WTC11 (cell line): Measurements from ENCODE around the gene TRIM9. TPM values are rescaled to one million over a fixed set of nuclear protein-coding genes. Genes with fewer than 3 reads are reported as not detected.
A peak's percentile ranks its signal among the peaks of the same experiment; 100 is the strongest.

ENCODE experiments used
- ATAC-seq: fragments of 200-7000 bp; cut with Tn5 transposase; 2 replicates; pipeline ENCODE4 v1.10.0; 2021; ENCODE audit warnings: mild to moderate bottlenecking, moderate library complexity
- CTCF ChIA-PET: fragments of 300-600 bp; sonication (Branson Sonifier 250); formaldehyde crosslinking; loops from one replicate; lab custom pipeline; 2021; ENCODE audit warnings: antibody characterized with exemption; lab: Charles Lee
- POLR2A ChIA-PET: fragments of 350-600 bp; sonication (Branson Sonifier 250); formaldehyde crosslinking; loops from one replicate; lab custom pipeline; 2021; ENCODE audit warnings: antibody characterized with exemption; lab: Charles Lee
- DNase-seq: peaks from one replicate; pipeline ENCODE4 v3.0.0; 2021; ENCODE audit warnings: low spot score
- H3K27ac Mint-ChIP-seq: 2 replicates; pipeline ENCODE4 v1.8.0; 2021; ENCODE audit warnings: mixed read lengths
- H3K27me3 Mint-ChIP-seq: 2 replicates; pipeline ENCODE4 v1.8.0; 2021; ENCODE audit warnings: low read depth, mild to moderate bottlenecking, moderate library complexity, mixed read lengths
- H3K36me3 Mint-ChIP-seq: 2 replicates; pipeline ENCODE4 v1.8.0; 2021; ENCODE audit warnings: mixed read lengths
- H3K4me1 Mint-ChIP-seq: 2 replicates; pipeline ENCODE4 v1.8.0; 2022; ENCODE audit warnings: mixed read lengths
- H3K4me3 Mint-ChIP-seq: 2 replicates; pipeline ENCODE4 v1.8.0; 2021; ENCODE audit warnings: mild to moderate bottlenecking, moderate library complexity, mixed read lengths
- H3K9me3 Mint-ChIP-seq: 2 replicates; pipeline ENCODE4 v1.8.0; 2021; ENCODE audit warnings: mixed read lengths
- ARID4B ChIP-seq: sonication (generic); formaldehyde crosslinking; IDR thresholded peaks from 2 replicates; pipeline ENCODE4 v1.8.0; 2023; ENCODE audit warnings: missing genetic modification reagents, mild to moderate bottlenecking, borderline replicate concordance
- ATF1 ChIP-seq: sonication (generic); formaldehyde crosslinking; IDR thresholded peaks from 2 replicates; pipeline ENCODE4 v1.8.1; 2023; ENCODE audit warnings: mild to moderate bottlenecking, moderate library complexity, missing genetic modification reagents
- ATF6 ChIP-seq: sonication (generic); formaldehyde crosslinking; IDR thresholded peaks from 2 replicates; pipeline ENCODE4 v1.8.1; 2023; ENCODE audit warnings: mild to moderate bottlenecking, missing genetic modification reagents
- CBFB ChIP-seq: sonication (generic); formaldehyde crosslinking; IDR thresholded peaks from 2 replicates; pipeline ENCODE4 v1.8.1; 2022; ENCODE audit warnings: mild to moderate bottlenecking, low read depth, missing genetic modification reagents
- E2F1 ChIP-seq: sonication (generic); formaldehyde crosslinking; IDR thresholded peaks from 2 replicates; pipeline ENCODE4 v1.8.0; 2022; ENCODE audit warnings: mild to moderate bottlenecking, missing genetic modification reagents
- ESRRA ChIP-seq: sonication (generic); formaldehyde crosslinking; IDR thresholded peaks from 2 replicates; pipeline ENCODE4 v1.8.1; 2022; ENCODE audit warnings: mild to moderate bottlenecking, missing genetic modification reagents, borderline replicate concordance
- FOXP4 ChIP-seq: sonication (generic); formaldehyde crosslinking; IDR thresholded peaks from 2 replicates; pipeline ENCODE4 v1.8.0; 2022; ENCODE audit warnings: mild to moderate bottlenecking, missing genetic modification reagents
- IRF2 ChIP-seq: sonication (generic); formaldehyde crosslinking; IDR thresholded peaks from 2 replicates; pipeline ENCODE4 v1.8.0; 2022; ENCODE audit warnings: low read depth, missing genetic modification reagents, borderline replicate concordance
- MXD4 ChIP-seq: fragments of 250-450 bp; sonication (Bioruptor Pico); IDR thresholded peaks from 2 replicates; pipeline ENCODE4 v1.8.0; 2021; ENCODE audit warnings: mild to moderate bottlenecking, moderate library complexity, borderline replicate concordance
- NR2C2 ChIP-seq: sonication (generic); formaldehyde crosslinking; IDR thresholded peaks from 2 replicates; pipeline ENCODE4 v1.8.0; 2022; ENCODE audit warnings: mild to moderate bottlenecking, missing genetic modification reagents
- SOX15 ChIP-seq: fragments of 250-450 bp; sonication (Bioruptor Pico); IDR thresholded peaks from 2 replicates; pipeline ENCODE4 v1.9.0; 2021; ENCODE audit warnings: mild to moderate bottlenecking
- SP1 ChIP-seq: sonication (generic); formaldehyde crosslinking; conservative IDR thresholded peaks from 2 replicates; pipeline ENCODE4 v1.8.1; 2022; ENCODE audit warnings: missing genetic modification reagents
- ZNF396 ChIP-seq: fragments of 250-450 bp; sonication (Bioruptor Pico); IDR thresholded peaks from 2 replicates; pipeline ENCODE4 v1.8.0; 2021; ENCODE audit warnings: mild to moderate bottlenecking, moderate library complexity, borderline replicate concordance
- total RNA-seq: library from RNA; stranded (reverse); gene quantifications from 3 replicates; pipeline ENCODE4 v1.2.3, GENCODE V29; 2021
- TF ChIP-seq, protein P1 (sequence below): sonication (generic); formaldehyde crosslinking; IDR thresholded peaks from 2 replicates; pipeline ENCODE4 v1.8.1; 2023; ENCODE audit warnings: mild to moderate bottlenecking, missing genetic modification reagents, moderate library complexity
- TF ChIP-seq, protein P2 (sequence below): sonication (generic); formaldehyde crosslinking; IDR thresholded peaks from 2 replicates; pipeline ENCODE4 v1.8.0; 2022; ENCODE audit warnings: mild to moderate bottlenecking, missing genetic modification reagents
- TF ChIP-seq, protein P3 (sequence below): fragments of 200-600 bp; IDR thresholded peaks from 2 replicates; pipeline ENCODE4 v1.8.0; 2022; ENCODE audit warnings: antibody characterized with exemption

The TRIM9 gene
- total RNA-seq, 1 experiment from 2014 or later, result 4.0 TPM

DNA sequence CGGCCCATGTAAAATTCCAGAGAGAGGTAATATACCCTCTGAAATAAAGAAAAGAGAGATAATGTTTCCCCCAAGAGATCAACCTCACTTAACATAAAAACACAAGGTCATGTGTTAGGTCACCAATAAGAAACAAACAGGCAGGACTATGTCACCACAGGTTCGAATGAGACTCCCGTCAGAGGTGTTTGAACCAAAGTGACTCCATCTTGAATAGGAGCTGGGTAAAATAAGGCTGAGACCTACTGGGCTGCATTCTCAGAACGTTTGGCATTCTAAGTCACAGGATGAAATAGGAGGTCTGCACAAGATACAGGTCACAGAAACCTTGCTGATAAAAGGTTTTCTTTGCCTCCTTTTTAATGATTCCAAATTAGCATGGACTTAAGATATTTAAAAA, 157.1 kb downstream of the TRIM9 start:
- peaks cover 21% of the 10 kb centered on the region for H3K4me1 Mint-ChIP-seq
- peaks cover 47% of the 10 kb centered on the region for H3K36me3 Mint-ChIP-seq
- no peaks in the 10 kb centered on the region for H3K27me3 Mint-ChIP-seq
- no peak overlapping the region for H3K4me3 Mint-ChIP-seq
- H3K27ac Mint-ChIP-seq, result peak overlapping the region; percentile 43; the same call in 1 of the 2 replicates
- no peaks in the 10 kb centered on the region for H3K9me3 Mint-ChIP-seq
- TF ChIP-seq, protein P1, sequence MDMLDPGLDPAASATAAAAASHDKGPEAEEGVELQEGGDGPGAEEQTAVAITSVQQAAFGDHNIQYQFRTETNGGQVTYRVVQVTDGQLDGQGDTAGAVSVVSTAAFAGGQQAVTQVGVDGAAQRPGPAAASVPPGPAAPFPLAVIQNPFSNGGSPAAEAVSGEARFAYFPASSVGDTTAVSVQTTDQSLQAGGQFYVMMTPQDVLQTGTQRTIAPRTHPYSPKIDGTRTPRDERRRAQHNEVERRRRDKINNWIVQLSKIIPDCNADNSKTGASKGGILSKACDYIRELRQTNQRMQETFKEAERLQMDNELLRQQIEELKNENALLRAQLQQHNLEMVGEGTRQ (CRISPR knock-in tag), result no peak
- TF ChIP-seq NR2C2 (no peak), ZNF396 (CRISPR knock-in tag) (0 out of 2 replicates have a peak, but pooled peaks have one; percentile 12), SP1 (CRISPR knock-in tag) (no peak), SOX15 (no peak), MXD4 (CRISPR knock-in tag) (0 out of 2 replicates have a peak, but pooled peaks have one; percentile 49)
- ATAC-seq, result no peak
- ChIA-PET POLR2A (no interaction called here), CTCF (interaction anchor here (1.6 kb wide), 1 partner anchor 77 kb away, joined by 6 read pairs; no protein-coding TSS in a partner anchor)
- no peak for DNase-seq

DNA sequence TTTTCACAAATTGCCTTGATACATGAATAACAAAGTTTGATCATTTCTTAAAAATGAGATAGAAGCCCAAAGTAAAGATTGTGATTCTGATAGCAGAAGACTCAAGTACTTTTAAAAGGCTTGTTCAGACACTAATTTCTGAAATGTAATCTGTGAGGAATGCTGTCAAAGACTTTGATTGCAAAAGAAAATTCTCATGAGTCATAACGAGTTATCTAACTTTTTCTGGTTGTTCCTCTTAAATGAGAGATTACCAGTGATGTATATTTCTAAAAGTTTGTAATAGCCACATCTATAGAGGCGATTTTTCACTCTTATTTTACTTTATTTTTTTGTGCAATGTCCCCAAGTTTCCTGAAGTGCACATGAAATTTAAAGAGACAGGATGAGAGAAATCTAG, 157.6 kb downstream of the TRIM9 start:
- DNase-seq (no peak), ATAC-seq (no peak)
- ChIA-PET POLR2A (no interaction called here), CTCF (no interaction called here)
- H3K9me3 Mint-ChIP-seq, result no peaks in the 10 kb centered on the region
- TF ChIP-seq ARID4B (CRISPR knock-in tag) (no peak), FOXP4 (no peak), SOX15 (no peak), ZNF396 (CRISPR knock-in tag) (no peak), E2F1 (CRISPR knock-in tag) (no peak)
- TF ChIP-seq, protein P1 (CRISPR knock-in tag), result no peak
- H3K27me3 Mint-ChIP-seq, result no peaks in the 10 kb centered on the region
- H3K4me1 Mint-ChIP-seq, result peaks cover 18% of the 10 kb centered on the region
- H3K4me3 Mint-ChIP-seq, result no peak overlapping the region
- H3K36me3 Mint-ChIP-seq, result peaks cover 49% of the 10 kb centered on the region
- H3K27ac Mint-ChIP-seq, result peak overlapping the region; percentile 43; the same call in 1 of the 2 replicates

DNA sequence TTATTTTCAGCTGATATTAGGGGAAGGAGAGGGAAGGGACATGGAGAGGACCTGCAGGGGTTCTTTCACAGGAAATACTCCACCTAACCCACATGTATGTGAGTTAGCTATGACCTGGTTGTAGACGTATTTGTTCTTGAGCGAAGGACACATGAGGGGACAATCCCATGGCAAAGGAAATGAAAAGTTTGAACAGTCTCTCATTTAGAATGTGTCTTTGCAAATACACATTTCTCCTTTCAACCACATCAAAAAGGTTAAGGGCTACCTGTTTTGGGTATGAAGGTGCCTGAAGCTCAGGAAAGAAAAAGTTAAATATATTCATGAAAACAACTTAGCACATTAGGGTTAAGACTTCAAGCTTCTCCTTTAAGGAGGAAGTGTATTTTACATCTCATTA, 158.0 kb downstream of the TRIM9 start:
- no peak overlapping the region for H3K4me3 Mint-ChIP-seq
- peaks cover 47% of the 10 kb centered on the region for H3K36me3 Mint-ChIP-seq
- peaks cover 18% of the 10 kb centered on the region for H3K4me1 Mint-ChIP-seq
- H3K27me3 Mint-ChIP-seq, result no peaks in the 10 kb centered on the region
- ATAC-seq (no peak), DNase-seq (no peak)
- no peak overlapping the region for H3K27ac Mint-ChIP-seq
- TF ChIP-seq CBFB, result no peak
- TF ChIP-seq, protein P2, sequence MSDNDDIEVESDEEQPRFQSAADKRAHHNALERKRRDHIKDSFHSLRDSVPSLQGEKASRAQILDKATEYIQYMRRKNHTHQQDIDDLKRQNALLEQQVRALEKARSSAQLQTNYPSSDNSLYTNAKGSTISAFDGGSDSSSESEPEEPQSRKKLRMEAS, result no peak
- TF ChIP-seq, protein P3, sequence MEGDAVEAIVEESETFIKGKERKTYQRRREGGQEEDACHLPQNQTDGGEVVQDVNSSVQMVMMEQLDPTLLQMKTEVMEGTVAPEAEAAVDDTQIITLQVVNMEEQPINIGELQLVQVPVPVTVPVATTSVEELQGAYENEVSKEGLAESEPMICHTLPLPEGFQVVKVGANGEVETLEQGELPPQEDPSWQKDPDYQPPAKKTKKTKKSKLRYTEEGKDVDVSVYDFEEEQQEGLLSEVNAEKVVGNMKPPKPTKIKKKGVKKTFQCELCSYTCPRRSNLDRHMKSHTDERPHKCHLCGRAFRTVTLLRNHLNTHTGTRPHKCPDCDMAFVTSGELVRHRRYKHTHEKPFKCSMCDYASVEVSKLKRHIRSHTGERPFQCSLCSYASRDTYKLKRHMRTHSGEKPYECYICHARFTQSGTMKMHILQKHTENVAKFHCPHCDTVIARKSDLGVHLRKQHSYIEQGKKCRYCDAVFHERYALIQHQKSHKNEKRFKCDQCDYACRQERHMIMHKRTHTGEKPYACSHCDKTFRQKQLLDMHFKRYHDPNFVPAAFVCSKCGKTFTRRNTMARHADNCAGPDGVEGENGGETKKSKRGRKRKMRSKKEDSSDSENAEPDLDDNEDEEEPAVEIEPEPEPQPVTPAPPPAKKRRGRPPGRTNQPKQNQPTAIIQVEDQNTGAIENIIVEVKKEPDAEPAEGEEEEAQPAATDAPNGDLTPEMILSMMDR, result no peak
- TF ChIP-seq IRF2, result no peak
- TF ChIP-seq ATF1 (CRISPR knock-in tag), result no peak
- TF ChIP-seq ESRRA (CRISPR knock-in tag), result no peak
- TF ChIP-seq ATF6, result no peak
- TF ChIP-seq, all 79 proteins: peak for 0
- ChIA-PET CTCF (no interaction called here), POLR2A (no interaction called here)
- H3K9me3 Mint-ChIP-seq, result no peaks in the 10 kb centered on the region
